GM10847 (cell line): ENCODE measurements around the gene PRSS48.

Source experiments
- POLR2A ChIP-seq: IDR thresholded peaks from 2 replicates; pipeline ENCODE4 v1.6.1; 2011; ENCODE audit not compliant: insufficient read length; ENCODE audit errors: extremely low read depth

PRSS48 gene

DNA sequence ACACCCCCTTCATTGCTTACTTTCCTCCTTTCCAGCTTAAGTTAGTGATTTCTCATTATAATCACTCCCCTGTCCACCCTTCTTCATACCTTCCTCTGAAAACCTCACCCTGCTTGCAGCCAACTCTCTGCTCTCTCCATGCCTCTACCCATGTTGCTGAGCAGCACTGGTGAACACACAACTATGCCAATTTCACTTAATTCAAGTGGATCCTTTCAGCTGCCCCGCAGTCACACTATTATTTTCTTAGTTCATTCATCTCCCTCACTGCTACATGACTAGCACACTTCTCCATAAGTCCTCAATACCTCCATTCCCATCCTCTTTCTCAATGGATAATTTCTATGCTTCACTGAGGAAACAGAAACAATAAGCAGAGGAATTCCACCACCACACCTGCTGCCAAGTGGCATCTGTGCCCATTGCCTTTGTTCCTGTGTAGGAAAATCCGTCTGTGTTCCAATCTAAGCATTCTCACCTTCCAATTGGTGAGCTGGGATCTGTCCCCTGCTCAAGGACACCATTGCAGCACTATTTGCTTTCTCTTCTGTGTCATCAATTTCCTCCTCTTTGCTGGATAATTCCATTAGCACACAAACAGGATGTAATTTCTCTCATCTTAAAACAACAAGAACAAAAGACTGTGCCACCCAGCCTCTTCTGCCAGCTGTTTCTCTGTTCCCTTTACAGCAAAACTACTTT is 25.2 kb upstream of the PRSS48 start:
- no peak for TF ChIP-seq POLR2A

DNA sequence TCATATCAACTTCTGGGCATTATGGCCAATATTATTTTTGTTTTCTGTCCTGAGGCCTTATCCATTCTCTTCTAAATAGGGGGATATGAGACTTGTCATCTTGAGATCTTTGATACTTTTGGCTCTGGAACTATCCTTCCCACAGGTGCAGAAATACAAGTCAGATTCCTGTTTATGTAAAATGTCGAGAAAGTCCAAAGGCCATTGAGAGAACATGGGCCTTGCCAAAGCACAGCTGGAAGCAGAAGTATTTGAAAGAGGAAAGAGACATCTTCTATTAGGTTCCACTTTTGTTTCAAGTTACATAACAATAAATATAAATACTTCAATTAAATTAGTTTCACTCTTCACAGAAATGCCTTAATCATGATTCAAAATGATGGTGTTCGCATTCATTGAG is 20.8 kb upstream of the PRSS48 start:
- TF ChIP-seq POLR2A = no peak

DNA sequence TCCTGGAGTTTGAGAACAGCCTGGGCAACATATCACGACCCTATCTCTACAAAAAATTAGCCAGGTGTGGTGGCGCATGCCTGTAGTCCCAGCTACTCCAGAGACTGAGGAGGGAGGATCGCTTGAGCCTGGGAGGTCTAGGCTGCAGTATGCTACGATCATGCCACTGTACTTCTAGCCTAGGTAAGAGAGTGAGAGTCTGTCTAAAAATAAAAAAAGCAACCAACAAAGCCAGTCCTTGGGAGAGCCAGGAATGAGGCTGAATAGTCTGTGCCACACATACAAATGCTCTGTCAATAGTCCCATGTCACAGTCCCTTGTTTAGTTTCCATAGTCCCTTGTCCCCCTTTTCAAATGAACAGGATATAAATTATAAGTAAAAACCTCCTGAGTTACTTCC is 19.3 kb upstream of the PRSS48 start:
- TF ChIP-seq POLR2A = no peak

DNA sequence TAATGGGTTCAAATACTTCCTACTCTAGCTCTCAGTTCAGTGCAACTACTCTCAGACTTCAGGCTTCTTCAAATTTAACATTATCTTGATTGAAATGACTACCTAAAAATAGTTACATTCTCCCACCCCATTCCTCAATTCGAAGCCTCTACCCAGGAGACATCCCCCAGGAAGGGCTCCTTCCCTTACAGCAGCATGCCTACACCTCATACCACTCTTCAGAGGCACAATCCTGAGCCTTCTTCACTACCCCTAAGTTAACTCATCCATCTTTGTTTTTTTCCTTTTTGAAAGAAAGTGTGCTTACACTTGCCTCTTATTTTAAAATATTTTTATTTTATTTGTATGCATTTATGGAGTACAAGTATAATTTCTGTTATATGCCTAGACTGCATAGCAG is 17.2 kb upstream of the PRSS48 start:
- TF ChIP-seq POLR2A = no peak

DNA sequence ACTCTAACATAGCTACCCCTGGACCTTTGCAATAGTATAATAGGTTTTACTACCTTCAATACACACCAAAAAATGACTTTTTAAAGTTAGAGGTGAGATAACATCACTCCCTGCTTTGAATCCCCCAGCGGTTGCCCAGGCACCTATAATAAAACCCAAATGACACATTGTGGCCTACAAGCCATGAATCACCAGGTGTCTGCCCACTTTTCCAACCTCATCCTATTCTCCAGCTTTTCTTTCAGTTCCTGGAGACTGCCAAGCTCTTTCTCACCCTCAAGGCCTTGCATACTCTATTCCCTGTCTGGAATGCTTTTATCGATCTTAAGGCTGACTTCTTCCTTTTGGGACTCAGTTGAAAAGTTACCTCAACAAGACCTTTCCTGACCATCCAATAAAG is 16.4 kb upstream of the PRSS48 start:
- TF ChIP-seq POLR2A = no peak

DNA sequence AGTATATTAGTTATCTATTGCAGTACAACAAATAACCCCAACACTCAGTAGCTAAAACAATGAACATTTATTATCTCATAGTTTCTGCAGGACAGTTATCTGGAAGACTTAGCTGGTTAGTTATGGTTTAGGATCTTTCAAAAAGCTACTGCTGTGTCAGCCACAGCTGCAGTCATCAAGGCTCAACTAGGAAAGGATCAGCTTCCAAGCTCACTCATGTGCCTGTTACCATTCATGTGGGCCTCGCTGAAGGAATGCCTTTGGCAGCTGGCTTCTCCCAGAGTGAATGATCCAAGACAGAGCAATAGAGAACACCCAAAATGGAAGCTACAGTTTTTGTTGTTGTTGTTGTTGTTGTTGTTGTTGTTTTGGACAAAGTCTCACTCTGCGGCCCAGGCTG is 13.5 kb upstream of the PRSS48 start:
- no peak for TF ChIP-seq POLR2A

DNA sequence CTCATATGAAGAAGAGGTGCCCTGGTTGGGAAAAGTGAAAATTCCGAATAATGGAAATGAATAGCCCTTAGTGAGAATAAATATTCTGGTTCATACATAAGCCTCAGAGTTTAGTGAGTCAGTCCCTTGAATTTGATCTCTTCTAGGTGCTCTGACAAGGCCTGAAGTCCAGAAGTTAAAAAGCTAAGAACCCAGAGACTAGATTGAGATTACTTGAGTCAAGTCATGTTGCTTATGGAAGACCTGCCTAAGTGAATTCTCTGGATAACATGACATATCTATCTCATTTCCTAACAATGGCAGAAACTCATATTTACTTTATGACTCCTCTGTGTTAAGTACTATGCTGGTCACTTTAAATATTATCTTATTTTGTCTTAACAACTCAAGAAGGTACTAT is 10.5 kb upstream of the PRSS48 start:
- no peak for TF ChIP-seq POLR2A

DNA sequence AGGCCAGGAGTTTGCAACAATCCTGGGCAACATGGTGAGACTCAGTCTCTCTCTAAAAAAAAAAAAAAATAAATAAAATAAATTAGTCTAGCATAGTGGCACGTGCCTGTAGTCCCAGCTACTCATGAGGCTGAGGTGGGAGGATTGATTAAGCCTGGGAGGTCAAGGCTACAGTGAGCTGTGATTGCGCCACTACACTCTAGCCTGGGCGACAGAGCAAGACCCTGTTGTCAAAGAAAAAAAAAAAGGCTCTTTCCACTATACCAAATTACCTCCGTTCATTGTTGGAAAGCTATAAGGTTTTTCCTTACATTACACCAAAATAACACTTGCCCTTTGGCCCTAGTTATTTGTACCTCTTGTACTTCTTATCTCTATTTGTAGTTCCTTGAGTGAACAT is 9.9 kb upstream of the PRSS48 start:
- TF ChIP-seq POLR2A = no peak

DNA sequence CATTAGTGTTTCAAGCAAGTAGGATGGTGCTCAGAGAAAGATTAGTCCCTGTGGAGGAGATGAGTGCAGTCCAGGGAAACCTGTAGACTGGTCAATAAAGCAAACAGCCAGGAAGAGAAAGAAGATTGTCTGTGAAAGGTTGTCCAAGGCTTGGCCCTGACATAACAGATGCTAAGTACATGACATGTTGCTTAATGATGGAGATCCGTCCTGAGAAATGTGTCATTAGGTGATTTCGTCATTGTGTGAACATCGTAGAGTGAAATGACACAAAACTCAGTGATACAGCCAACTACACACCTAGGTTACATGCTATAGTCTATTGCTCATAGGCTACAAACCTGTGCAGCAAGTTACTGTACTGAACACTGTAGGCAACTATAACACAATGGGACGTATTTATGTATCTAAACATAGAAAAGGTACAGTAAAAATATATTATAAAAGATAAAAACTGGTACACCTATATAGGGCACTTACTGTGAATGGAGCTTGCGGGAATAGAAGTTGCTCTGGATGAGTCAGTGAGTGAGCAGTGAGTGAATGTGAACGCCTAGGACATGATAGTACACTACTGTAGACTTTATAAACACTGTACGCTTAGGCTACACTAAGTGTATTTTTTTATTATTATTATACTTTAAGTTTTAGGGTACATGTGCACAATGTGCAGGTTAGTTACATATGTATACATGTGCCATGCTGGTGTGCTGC is 9.0 kb upstream of the PRSS48 start:
- no peak for TF ChIP-seq POLR2A

DNA sequence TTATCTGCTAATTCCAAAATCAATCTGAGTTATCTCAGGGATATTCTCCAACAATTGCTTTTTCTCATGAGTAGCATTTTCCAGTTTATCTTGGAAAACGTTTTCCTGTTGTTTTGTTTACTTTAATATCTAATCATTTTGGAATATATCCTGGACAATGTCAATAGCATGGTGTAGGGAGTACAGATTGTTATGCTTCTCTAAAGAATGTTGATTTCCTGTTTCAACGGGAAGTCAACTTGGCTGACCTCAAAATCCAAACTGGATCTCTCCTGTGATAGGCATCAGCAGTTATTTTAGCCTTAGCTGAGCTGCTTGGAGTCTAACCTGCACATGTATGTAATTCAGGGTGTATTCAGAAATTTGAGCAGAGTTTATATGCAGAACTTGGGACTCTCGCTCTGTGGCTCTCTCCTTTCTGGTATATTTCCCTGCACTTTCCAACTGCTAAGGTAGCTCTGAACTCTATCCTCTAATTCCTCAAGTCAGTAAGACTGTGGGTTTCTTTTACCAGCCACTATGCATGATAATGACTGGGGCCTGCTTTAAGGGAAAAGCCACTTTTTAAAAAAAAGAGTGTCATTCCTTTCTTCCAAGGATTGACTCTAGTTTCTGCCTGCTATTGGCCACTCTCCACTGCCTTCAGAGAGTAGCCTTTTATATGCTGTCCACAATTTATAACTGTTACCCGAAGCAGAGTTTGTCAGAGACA is 7.7 kb downstream of the PRSS48 start:
- TF ChIP-seq POLR2A = no peak

DNA sequence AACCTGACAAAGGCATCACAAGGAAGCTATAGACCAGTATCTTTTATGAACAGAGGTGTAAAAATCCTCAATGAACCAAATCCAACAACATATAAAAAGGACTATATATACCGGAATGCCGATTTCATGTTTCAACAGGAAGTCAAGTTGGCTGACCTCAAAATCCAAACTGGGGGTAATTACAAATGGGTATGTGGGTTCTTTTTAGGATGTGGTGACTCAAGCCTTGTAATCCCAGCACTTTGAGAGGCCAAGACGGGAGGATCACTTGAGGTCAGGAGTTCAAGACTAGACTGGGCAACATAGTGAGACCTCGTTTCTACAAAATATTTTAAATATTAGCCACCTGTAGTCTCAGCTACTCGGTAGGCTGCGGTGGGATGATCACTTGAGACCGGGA is 10.4 kb downstream of the PRSS48 start:
- TF ChIP-seq POLR2A = no peak

DNA sequence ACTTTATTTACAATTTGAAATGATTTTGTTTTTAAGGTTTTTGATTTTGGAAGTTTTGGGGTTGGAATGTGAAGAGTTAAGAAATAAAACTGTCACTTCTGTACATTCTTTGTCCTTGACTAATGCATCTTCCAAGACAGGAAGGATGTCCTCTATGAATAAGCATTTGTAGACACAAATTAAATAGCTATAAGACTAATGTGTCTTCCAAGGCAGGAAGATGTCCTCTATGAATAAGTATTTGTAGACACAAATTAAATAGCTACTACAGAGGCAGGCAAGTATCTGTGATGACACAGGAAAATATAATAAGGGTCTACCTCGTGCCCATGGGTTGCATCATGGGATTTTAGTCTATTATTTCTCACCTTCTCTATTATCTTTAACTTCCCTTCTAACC is 14.5 kb downstream of the PRSS48 start:
- TF ChIP-seq POLR2A = no peak

DNA sequence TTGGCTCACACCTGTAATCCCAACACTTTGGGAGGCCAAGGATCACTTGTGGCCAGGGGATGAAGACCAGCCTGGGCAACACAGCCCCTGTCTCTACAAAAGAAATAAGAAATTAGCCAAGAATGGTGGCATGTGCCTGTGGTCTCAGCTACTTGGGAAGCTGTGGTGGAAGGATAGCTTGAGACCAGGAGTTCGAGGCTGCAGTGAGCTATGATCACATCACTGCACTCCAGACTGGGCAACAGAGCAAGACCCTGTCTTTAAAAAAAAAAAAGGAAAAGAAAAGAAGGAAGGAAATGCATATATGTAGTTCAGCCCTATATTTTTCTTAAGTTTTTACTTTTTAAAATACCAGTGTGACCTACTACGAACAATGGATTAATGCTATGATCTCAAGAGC is 15.1 kb downstream of the PRSS48 start:
- no peak for TF ChIP-seq POLR2A

DNA sequence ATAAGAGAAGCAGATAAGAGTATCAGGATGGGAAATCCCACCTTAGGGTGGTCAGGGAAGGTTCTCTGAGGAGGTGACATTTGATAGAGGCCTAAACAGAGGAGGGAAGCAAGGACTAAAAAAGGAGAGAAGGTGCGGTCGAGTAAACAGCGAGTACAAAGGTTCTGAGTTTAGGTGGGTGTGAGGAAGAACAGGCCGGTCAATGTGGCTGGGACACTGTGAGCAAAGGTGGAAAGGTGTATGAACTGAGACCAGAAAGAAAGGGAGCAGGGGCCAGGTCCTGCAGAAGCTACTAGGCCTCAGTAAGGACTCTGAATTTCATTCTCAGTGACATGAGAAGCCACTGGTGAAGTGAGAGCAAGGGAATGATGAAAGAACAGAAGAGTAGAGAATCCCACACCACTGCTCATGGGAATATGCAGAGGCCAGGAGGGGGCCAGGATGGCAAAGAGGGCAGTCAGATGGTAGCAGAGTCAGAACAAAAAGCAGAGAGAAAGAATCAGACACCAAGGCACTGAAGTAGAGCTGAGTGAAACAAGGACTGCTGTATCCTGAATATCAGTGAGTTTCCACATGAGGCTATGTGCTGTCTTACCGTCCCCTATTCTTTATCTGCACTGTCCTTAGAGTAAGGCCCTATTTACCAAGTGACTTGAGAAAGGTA is 18.0 kb downstream of the PRSS48 start:
- TF ChIP-seq POLR2A = no peak

DNA sequence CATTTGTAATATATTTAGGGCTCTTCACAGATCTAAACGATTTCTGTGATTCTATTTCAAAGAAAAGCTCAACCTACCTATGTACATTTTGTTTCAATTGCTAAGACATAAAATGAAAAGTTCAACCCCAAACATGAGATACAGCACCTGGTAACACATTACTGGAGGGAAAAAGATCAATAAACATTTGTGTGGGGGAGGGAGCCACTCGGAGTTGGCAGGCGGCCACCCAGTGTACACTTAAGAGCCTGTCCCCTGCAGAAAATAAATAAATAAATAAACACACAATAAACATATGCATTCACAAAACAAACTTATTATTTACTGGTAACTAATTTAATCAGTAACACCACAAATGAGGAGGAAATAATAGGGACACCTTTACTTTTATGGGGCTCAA is 19.3 kb downstream of the PRSS48 start:
- TF ChIP-seq POLR2A = no peak

DNA sequence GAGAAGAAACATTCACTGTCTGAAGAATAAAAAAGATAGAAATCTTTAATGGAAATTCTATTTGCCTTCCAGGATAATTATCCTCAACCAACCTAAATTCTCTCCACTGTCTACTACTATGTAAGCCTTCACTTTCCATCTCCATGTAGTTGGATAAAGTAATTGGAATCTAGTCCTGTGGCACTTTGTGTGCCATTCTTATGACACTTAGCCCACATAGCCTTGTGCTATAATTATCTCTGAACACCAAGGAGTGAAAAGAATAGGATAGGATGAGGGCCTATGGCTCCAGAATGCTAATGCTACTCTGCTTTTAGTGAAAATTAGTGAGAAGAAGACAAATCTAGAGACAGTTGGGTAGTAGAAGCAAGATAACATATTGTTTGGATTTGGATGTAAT is 20.2 kb downstream of the PRSS48 start:
- no peak for TF ChIP-seq POLR2A
